Endothelial cell (in vitro differentiated cells): ENCODE results near the gene SPATA3. TPM values are rescaled to one million over a fixed set of nuclear protein-coding genes. Genes with fewer than 3 reads are reported as not detected.
"Not testable (repeated sequence)": the region's sequence is repeated elsewhere in the genome, so short reads cannot be mapped to it uniquely, and the experiment has no call there.

Source experiments
- DNase-seq: peaks from one replicate; pipeline ENCODE4 v3.0.0; 2021; ENCODE audit warnings: low spot score
- H3K27ac Mint-ChIP-seq: one replicate; pipeline ENCODE4 v1.8.0; 2021; ENCODE audit warnings: mixed read lengths, inconsistent platforms; ENCODE audit not compliant: unreplicated experiment
- H3K27me3 Mint-ChIP-seq: one replicate; pipeline ENCODE4 v1.8.0; 2021; ENCODE audit warnings: mild to moderate bottlenecking, moderate library complexity, mixed read lengths, inconsistent platforms; ENCODE audit not compliant: unreplicated experiment
- H3K36me3 Mint-ChIP-seq: one replicate; pipeline ENCODE4 v1.8.0; 2021; ENCODE audit warnings: mild to moderate bottlenecking, low read depth, mixed read lengths, inconsistent platforms; ENCODE audit not compliant: unreplicated experiment
- H3K4me1 Mint-ChIP-seq: one replicate; pipeline ENCODE4 v1.8.0; 2021; ENCODE audit warnings: mild to moderate bottlenecking, mixed read lengths, inconsistent platforms; ENCODE audit not compliant: unreplicated experiment
- H3K4me3 Mint-ChIP-seq: one replicate; pipeline ENCODE4 v1.8.0; 2021; ENCODE audit warnings: mild to moderate bottlenecking, mixed read lengths, inconsistent platforms; ENCODE audit not compliant: unreplicated experiment
- H3K9me3 Mint-ChIP-seq: one replicate; pipeline ENCODE4 v1.8.0; 2021; ENCODE audit warnings: mixed read lengths, inconsistent platforms; ENCODE audit not compliant: unreplicated experiment
- CTCF ChIP-seq: fragments of 200-600 bp; sonication (generic); IDR thresholded peaks from one replicate; pipeline ENCODE4 v1.5.0; 2021; ENCODE audit warnings: antibody characterized with exemption; ENCODE audit not compliant: unreplicated experiment
- total RNA-seq: library from RNA; stranded (reverse); fragmentation: NEBNext Ultra II Directional; extraction: Animal tissue kit (Norgen Biotek cat#: 25700); gene quantifications from one replicate; pipeline ENCODE4 v1.2.1, GENCODE V29; 2021; ENCODE audit not compliant: unreplicated experiment

The SPATA3 gene
- total RNA-seq, 1 donor from 2014 or later = not detected

GRCh38 chr2:231015926-231016325 is 20.0 kb downstream of the SPATA3 start:
- H3K9me3 Mint-ChIP-seq = no peaks in the 10 kb centered on the region
- peaks cover 6% of the 10 kb centered on the region for H3K27me3 Mint-ChIP-seq
- TF ChIP-seq CTCF = no peak
- H3K36me3 Mint-ChIP-seq = peaks cover 3% of the 10 kb centered on the region
- H3K4me1 Mint-ChIP-seq = no peaks in the 10 kb centered on the region
- DNase-seq = no peak
- no peak overlapping the region for H3K27ac Mint-ChIP-seq
- no peak overlapping the region for H3K4me3 Mint-ChIP-seq

- no peaks in the 10 kb centered on the region for H3K4me1 Mint-ChIP-seq
- no peak overlapping the region for H3K4me3 Mint-ChIP-seq
- no peak for TF ChIP-seq CTCF
Observed at GRCh38 chr2:231016566-231017230, 20.8 kb downstream of the SPATA3 start.

GRCh38 chr2:231017231-231017598 is 21.3 kb downstream of the SPATA3 start:
- H3K4me1 Mint-ChIP-seq = no peaks in the 10 kb centered on the region
- TF ChIP-seq CTCF = no peak
- H3K4me3 Mint-ChIP-seq = no peak overlapping the region
- no peaks in the 10 kb centered on the region for H3K9me3 Mint-ChIP-seq
- H3K27ac Mint-ChIP-seq = no peak overlapping the region
- peaks cover 3% of the 10 kb centered on the region for H3K36me3 Mint-ChIP-seq
- peaks cover 6% of the 10 kb centered on the region for H3K27me3 Mint-ChIP-seq
- DNase-seq = no peak

More at GRCh38 chr2:231016566-231017230, 20.8 kb downstream of the SPATA3 start:
- Mint-ChIP-seq H3K9me3 (no peaks in the 10 kb centered on the region), H3K27ac (no peak overlapping the region), H3K27me3 (peaks cover 6% of the 10 kb centered on the region), H3K36me3 (peaks cover 3% of the 10 kb centered on the region)
- no peak for DNase-seq

DNA sequence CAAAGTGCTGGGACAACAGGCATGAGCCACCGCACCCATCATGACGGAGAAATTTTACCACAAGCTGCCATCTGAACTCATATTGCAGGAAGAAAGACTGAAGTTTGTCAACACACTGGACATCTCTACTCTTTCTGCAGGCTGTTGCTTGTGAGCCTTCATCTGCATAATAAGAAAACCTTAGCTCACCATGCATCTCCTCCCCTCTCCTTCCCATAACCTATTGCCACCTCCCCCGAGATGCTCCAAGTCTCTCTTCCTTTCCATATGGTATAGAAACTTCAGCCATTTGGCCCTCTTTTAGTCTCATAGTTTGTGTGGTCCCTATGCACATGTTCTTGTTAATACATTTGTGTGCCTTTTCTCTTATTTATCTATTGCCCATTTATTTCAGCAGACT is 22.3 kb downstream of the SPATA3 start:
- Mint-ChIP-seq H3K9me3 (no peaks in the 10 kb centered on the region), H3K4me3 (no peak overlapping the region), H3K27ac (no peak overlapping the region), H3K4me1 (no peaks in the 10 kb centered on the region), H3K27me3 (peaks cover 6% of the 10 kb centered on the region), H3K36me3 (peaks cover 3% of the 10 kb centered on the region)
- no peak for TF ChIP-seq CTCF
- DNase-seq = no peak

DNA sequence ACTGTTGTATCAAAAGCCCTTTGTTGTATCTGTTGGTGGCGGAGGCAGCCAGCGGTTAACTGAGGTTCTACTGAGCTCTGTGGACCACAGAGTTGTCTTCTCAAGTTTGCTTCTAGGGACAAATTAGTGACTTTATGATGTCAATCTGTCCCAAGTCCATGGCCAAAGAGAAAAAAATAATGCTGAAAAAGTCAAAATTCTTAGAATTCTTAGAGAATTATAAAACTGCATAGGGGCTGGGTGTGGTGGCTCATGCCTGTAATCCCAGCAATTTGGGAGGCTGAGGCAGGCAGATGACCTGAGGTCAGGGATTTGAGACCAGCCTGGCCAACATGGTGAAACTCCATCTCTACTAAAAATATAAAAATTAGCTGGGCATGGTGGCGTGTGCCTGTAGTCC is 29.1 kb downstream of the SPATA3 start:
- H3K27me3 Mint-ChIP-seq, H3K9me3 Mint-ChIP-seq, DNase-seq, H3K4me3 Mint-ChIP-seq, H3K36me3 Mint-ChIP-seq, H3K4me1 Mint-ChIP-seq, H3K27ac Mint-ChIP-seq: not testable (repeated sequence)
